Esophagus muscularis mucosa (tissue), 4 donors: ENCODE measurements around the gene BCAS3. TPM values are rescaled to one million over a fixed set of nuclear protein-coding genes. Genes with fewer than 3 reads are reported as not detected.
A peak's percentile ranks its signal among the peaks of the same experiment; 100 is the strongest.

Experiments used
- DNase-seq: peaks from one replicate; pipeline ENCODE4 v3.0.0-alpha.2; 2017; ENCODE audit errors: extremely low spot score
- H3K27ac ChIP-seq, 4 donors: fragments of 200-600 bp; sonication (generic); replicated peaks in 1 of 4; 1 replicate in 3 of 4; 2 replicates in 1 of 4; pipeline ENCODE4 v1.5.1; 2016 to 2019; ENCODE audit warnings: mild to moderate bottlenecking in 1 of 4
- H3K27me3 ChIP-seq, 4 donors: fragments of 200-600 bp; sonication (generic); one replicate each; pipeline versions ENCODE4 v1.5.1 to v1.6.0; 2016 to 2019
- H3K36me3 ChIP-seq, 4 donors: fragments of 200-600 bp; sonication (generic); one replicate each; pipeline ENCODE4 v1.5.1; 2016 to 2019
- H3K4me1 ChIP-seq, 4 donors: fragments of 200-600 bp; sonication (generic); one replicate each; pipeline ENCODE4 v1.5.1; 2016 to 2019
- H3K4me3 ChIP-seq, 4 donors: fragments of 200-600 bp; sonication (generic); 1 replicate in 2 of 4; 2 replicates in 2 of 4; pipeline ENCODE4 v1.5.1; 2016 to 2019; ENCODE audit warnings: mild to moderate bottlenecking in 4 of 4, moderate library complexity in 1 of 4
- H3K9me3 ChIP-seq, 4 donors: fragments of 200-600 bp; sonication (generic); 1 replicate in 3 of 4; 2 replicates in 1 of 4; pipeline ENCODE4 v1.5.1; 2016 to 2019
- CTCF ChIP-seq, 3 experiments: fragments of 200-600 bp in 2 of 3; fragments of 450-650 bp in 1 of 3; sonication (generic) in 2 of 3; IDR thresholded peaks; one replicate each; pipeline ENCODE4 v1.5.1; 2017 to 2019; ENCODE audit warnings: antibody characterized with exemption in 3 of 3, mild to moderate bottlenecking in 2 of 3, moderate library complexity in 1 of 3
- EP300 ChIP-seq: sonication (generic); formaldehyde crosslinking; IDR thresholded peaks from one replicate; pipeline ENCODE4 v1.6.1; 2017; ENCODE audit warnings: antibody characterized with exemption
- POLR2A ChIP-seq: fragments of 450-650 bp; IDR thresholded peaks from one replicate; pipeline ENCODE4 v1.6.1; 2017; ENCODE audit warnings: antibody characterized with exemption, moderate library complexity, mild to moderate bottlenecking, low read depth
- POLR2AphosphoS5 ChIP-seq, 2 donors: sonication (generic); formaldehyde crosslinking; IDR thresholded peaks; one replicate each; pipeline ENCODE4 v1.6.1; 2017; ENCODE audit warnings: antibody characterized with exemption in 2 of 2
- WGBS: methylation state at CpG from one replicate; pipeline ENCODE4 v1.1.5; 2018; 5-methylcytosine and 5-hydroxymethylcytosine counted together
- intact Hi-C: fragments of 100-400 bp; cut with DNase I; formaldehyde crosslinking; loops from one replicate; pipeline ENCODE4 v1.15.1; 2023
- total RNA-seq, 4 donors: library from RNA; depleted of rRNA; stranded (reverse); fragments of >200 nt; gene quantifications; one replicate each; pipeline versions ENCODE4 v1.1.0 to v1.2.1, GENCODE V29; 2016

BCAS3 gene
- total RNA-seq, 4 donors from 2014 or later = 17.4 to 25.7 (median 19.5) TPM

GRCh38 chr17:61392679-61393078, 715.0 kb downstream of the BCAS3 start:
- peaks cover 0 to 25% (median 15%) of the 10 kb centered on the region in 4 donors for H3K27me3 ChIP-seq
- 92% methylated on average over 3 of the region's 3 CpGs for WGBS
- H3K4me3 ChIP-seq = no peak overlapping the region
- intact Hi-C loops = loop anchor here (5.0 to 10.0 kb wide), 3 partner anchors 138 to 678 kb away; no protein-coding TSS in a partner anchor
- peaks cover 20 to 52% (median 40%) of the 10 kb centered on the region in 4 donors for H3K4me1 ChIP-seq
- H3K36me3 ChIP-seq = peaks cover 0 to 5% (median 0%) of the 10 kb centered on the region in 4 donors
- TF ChIP-seq CTCF (IDR thresholded peaks at IDR 0.05) (no peak), POLR2A (no peak), EP300 (no peak), POLR2AphosphoS5 (IDR thresholded peaks at IDR 0.05) (no peak)
- no peaks in the 10 kb centered on the region for H3K9me3 ChIP-seq
- no peak overlapping the region for H3K27ac ChIP-seq
- no peak for DNase-seq

- DNase-seq = no peak
- Histone ChIP-seq H3K36me3 (peaks cover 0 to 5% (median 0%) of the 10 kb centered on the region in 4 donors), H3K4me1 (peaks cover 27 to 60% (median 49%) of the 10 kb centered on the region in 4 donors), H3K27ac (no peak overlapping the region), H3K9me3 (no peaks in the 10 kb centered on the region), H3K4me3 (no peak overlapping the region), H3K27me3 (peaks cover 0 to 34% (median 18%) of the 10 kb centered on the region in 4 donors)
- intact Hi-C loops = loop anchor here (5.0 to 10.0 kb wide), 3 partner anchors 139 to 679 kb away; no protein-coding TSS in a partner anchor
- 100% methylated on average over 1 of the region's 3 CpGs for WGBS
- TF ChIP-seq EP300 (no peak), POLR2AphosphoS5 (IDR thresholded peaks at IDR 0.05) (no peak), CTCF (IDR thresholded peaks at IDR 0.05) (peak in 1 of 3 experiments; percentile 26), POLR2A (no peak)
Observed at GRCh38 chr17:61393550-61393903, 715.9 kb downstream of the BCAS3 start.

DNA sequence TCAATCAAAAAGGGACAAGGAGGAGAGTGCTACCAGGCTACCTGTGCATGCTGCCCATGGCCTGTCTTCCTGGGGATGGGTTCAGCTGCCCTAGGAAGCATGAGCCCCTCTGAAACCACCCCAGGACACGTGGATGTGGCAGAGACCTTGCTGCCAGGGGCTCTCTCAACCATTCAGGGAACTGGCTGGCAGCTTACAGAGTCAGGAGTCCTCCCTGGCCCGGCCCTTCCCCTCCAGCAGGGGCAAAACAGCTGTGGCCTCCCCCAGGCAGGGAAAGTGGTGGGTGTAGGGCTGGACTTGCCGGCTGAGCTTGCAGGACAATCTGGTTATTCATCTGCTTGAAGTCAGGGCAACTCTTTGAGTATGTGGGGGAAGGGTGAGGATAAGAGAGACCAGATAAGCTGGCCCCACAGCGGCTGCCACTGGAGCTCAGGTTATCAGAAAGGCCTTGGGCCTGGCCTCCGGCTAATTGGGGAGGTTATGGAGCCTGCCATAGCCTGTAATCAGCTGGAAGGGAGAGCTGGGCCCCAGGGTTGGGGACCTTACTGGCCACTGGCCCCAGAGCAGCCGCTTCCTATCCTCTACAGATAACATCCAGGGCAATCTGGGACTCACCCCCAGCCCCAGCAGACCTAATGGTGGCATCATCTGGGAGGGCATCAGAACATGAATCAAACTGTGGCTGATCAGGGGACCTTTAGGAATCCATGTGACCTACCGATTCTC, 716.4 kb downstream of the BCAS3 start:
- peaks cover 0 to 39% (median 22%) of the 10 kb centered on the region in 4 donors for H3K27me3 ChIP-seq
- intact Hi-C loops = loop anchor here (5.0 to 10.0 kb wide), 3 partner anchors 139 to 679 kb away; no protein-coding TSS in a partner anchor
- H3K4me1 ChIP-seq = peaks cover 33 to 66% (median 54%) of the 10 kb centered on the region in 4 donors
- no peaks in the 10 kb centered on the region for H3K9me3 ChIP-seq
- peak overlapping the region in 3 of 4 donors; percentile 13 to 89 (median 37) for H3K27ac ChIP-seq
- TF ChIP-seq EP300 (no peak), POLR2A (no peak), POLR2AphosphoS5 (IDR thresholded peaks at IDR 0.05) (no peak), CTCF (IDR thresholded peaks at IDR 0.05) (no peak)
- no peak for DNase-seq
- 90% methylated on average over 6 of the region's 7 CpGs for WGBS
- peaks cover 0 to 5% (median 0%) of the 10 kb centered on the region in 4 donors for H3K36me3 ChIP-seq
- H3K4me3 ChIP-seq = no peak overlapping the region

- intact Hi-C loops = loop anchor here (5.0 to 10.0 kb wide), 3 partner anchors 140 to 680 kb away; no protein-coding TSS in a partner anchor
- no peak for DNase-seq
- peak overlapping the region; percentile 37 to 96 (median 90) for H3K27ac ChIP-seq
- TF ChIP-seq CTCF (IDR thresholded peaks at IDR 0.05) (no peak), POLR2A (no peak), POLR2AphosphoS5 (IDR thresholded peaks at IDR 0.05) (no peak), EP300 (no peak)
- H3K9me3 ChIP-seq = no peaks in the 10 kb centered on the region
- peak overlapping the region in 1 of 4 donors; percentile 66 for H3K4me3 ChIP-seq
- peaks cover 0 to 5% (median 0%) of the 10 kb centered on the region in 4 donors for H3K36me3 ChIP-seq
- peaks cover 3 to 46% (median 28%) of the 10 kb centered on the region in 4 donors for H3K27me3 ChIP-seq
- peaks cover 34 to 66% (median 54%) of the 10 kb centered on the region in 4 donors for H3K4me1 ChIP-seq
- 84% methylated on average over 6 of the region's 10 CpGs for WGBS
Observed at GRCh38 chr17:61394630-61395408, 717.2 kb downstream of the BCAS3 start.
